Measurements from ENCODE around the gene OCA2.

OCA2 gene

DNA sequence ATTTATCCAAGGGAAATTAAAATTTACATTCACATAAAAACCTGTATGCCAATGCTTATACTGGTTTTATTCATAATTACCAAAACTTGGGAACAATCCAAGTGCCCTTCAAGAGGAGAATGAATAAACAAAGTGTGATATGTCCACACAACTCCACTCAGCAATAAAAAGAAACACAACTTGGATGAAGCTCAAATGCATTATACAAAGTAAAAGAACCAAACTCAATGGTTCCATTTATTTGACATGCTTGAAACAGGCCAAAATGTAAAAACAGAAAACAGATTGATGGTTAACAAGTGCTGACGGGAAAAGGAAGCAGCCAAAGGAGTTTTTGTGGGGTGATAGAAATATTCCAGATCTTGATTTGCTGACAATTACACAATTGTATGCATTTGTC, 23.5 kb downstream of the OCA2 start:
- no peak for DNase-seq

DNA sequence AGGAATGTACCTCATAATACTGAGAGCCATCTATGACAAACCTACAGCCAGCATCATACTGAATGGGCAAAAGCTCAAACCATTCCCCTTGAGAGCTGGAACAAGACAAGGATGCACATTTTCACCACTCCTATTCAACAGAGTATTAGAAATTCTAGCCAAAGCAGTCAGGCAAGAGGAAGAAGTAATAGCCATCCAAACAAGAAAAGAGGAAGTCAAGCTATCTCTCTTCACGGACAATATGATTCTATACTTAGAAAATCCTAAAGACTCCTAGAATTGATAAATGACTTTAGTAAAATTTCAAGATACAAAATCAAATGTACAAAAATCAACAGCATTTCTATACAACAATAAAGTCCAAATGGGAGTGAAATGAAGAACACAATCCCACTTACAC, 30.2 kb downstream of the OCA2 start:
- DNase-seq, result no peak

DNA sequence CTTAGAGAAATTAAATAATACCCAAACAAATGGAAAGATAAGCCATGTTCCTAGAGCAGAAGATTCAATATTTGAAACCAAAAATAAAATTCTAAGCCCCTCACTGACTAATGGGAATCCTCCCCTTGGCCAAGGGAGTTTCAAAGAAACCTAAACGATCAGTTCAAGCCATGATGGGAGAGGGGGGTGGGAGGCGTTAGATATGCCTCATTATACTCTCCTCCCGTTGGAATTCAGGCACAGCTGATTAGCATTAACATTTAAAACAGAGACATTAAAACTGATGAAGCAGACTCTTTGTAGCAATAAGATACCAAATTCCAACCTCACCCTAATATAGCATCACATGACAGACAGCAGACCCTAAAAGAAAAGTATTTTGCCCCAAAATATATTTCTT, 32.9 kb downstream of the OCA2 start:
- DNase-seq, result no peak

DNA sequence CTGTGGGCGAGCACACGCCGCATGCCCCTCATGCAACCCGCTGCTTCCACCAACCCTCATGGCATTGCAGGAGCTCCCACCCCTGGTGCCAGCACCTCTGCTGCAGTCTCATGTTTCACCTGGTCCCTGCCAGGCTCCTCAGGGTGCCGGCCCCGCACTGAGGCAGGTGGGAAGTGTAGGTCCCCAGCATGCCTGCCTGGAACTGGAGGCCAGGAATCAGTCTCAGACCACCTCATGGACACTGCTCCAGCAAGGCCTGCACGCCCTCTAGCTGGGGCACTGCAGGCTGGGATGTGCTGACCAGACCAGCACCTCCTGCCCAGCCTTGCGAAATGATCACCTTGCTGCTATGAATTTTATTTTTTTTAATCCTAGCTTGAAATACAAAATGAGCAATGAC, 39.1 kb downstream of the OCA2 start:
- no peak for DNase-seq

DNA sequence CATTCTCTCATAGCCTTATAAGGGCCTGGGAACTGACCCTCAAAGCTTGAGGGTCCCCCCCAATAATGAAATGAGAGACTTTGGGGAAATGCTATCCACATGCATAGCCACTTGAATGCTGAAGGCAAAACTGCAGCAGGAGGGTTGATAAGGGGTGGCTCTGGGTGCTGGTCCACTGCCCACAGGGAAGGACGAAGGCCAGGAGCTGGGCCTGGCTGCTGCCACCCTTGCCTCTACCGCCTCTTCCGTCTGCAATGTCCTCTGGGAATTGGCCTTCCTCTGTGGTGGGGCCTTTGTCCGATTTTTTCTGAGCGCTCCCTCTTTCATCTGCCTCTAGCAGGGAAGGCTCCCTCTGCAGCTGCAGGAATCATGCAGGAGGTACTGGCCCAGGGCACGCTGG, 41.0 kb downstream of the OCA2 start:
- DNase-seq, result no peak

GRCh38 chr15:28051955-28052633, 47.0 kb downstream of the OCA2 start:
- DNase-seq, result no peak

DNA sequence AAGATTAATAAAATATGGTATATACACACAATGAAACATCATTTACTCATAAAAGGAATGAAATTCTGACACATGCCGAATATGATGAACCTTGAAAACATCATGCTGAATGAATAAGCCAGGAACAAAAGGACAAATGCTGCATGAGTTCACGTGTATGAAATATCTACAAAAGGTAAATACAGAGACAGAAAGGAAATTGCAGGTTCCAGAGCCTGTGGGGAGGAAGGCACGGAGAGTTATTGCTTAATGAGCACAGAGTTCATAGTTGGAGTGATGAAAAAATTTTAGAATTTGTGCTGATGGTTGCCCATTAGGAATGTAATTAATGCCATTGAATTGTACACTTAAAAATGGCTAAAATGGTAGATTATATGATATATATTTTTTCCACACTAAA, 49.5 kb downstream of the OCA2 start:
- no peak for DNase-seq

DNA sequence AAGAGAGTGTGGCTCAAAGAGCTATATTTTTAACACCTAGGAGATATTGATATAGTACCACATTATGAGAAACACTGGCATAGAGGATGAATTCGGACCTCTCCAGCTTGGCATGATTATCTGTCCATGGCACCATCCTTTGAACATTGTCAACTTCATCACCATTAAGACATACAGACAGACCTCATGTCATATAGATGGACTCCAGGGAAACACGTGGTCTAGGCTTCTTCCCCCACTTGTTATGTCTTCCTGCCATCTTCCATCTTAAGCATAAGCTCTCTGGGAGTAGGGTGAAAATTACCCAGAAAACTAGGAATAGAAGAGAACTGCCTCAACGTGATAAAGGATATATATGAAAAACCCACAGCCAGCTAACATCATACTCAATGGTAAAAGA, 51.8 kb downstream of the OCA2 start:
- DNase-seq, result no peak

- no peak for DNase-seq
These were observed 54.9 kb downstream of the OCA2 start for GRCh38 chr15:28044121-28044672.

- DNase-seq, result no peak
These were observed 55.4 kb downstream of the OCA2 start for GRCh38 chr15:28043691-28044091.

DNA sequence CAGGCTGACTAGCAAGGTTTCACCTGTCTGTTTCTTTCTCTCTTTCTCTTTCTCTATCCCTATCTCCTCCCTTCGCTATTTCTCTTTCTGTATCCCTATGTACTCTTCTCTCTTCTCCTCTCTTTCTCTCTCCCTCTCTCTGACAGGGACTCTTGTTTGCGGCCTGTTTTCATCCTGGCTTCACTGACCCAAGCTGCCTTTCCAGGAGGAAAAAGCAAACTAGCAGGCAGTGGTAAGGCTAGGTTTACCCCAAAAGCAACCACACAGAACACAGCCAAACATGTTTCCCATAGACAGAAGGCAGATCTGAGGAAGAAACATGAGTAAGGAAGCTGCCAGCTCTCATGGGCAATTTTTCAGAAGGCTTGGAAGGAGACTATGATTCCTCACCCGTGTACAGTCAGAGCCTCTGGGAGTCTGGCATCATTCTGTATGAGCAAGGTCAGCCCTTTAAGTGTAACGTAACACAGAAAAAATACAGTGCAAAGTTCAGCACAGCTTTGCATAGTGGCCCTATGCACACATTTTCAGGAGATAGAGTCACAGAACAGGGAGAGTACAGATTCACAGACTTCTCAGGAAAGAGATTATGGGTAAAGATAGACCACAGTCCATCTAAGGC, 61.0 kb downstream of the OCA2 start:
- no peak for DNase-seq

GRCh38 chr15:28033443-28033842, 65.7 kb downstream of the OCA2 start:
- DNase-seq, result no peak

GRCh38 chr15:28030801-28031200, 68.3 kb downstream of the OCA2 start:
- no peak for DNase-seq

DNA sequence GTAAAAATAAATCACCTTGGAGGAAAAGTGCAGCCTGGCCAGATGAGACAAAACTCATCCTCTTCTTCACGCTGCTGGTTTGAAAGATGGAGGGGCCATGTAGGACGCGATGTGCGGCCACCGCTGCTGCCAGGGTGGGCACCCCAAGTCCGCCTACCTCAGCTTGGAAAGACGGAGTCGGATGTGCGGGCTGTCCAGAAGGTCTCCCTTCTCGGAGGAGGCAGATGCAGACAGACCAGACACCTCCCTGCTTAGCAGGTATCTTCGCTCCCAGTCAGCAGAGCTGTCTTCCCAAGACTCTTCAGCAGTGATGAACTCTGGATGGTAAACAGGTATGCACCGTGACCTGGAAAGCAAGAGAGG, 71.4 kb downstream of the OCA2 start:
- no peak for DNase-seq

GRCh38 chr15:28026764-28027713, 72.1 kb downstream of the OCA2 start:
- no peak for DNase-seq

DNA sequence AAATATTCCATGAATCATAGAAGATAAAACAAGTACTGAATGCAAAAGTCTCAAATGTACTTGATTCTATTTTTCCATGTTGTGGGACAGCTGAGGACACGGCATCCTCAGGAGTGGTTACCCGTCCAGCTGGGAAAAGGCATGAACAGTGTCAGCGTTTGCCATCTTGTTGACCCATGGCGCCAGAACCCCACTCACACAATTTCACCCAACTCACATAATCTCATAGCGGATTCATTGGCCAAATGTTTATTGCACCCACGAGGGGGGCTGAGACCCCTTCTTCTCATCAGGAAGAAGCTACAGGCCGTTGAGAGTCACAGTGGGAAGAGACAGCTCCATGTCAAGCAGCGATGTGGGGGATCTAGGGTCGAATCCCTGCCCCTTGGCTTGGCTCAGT, 72.9 kb downstream of the OCA2 start:
- no peak for DNase-seq

- DNase-seq, result no peak
These were observed 73.7 kb downstream of the OCA2 start for GRCh38 chr15:28025413-28025812.

DNA sequence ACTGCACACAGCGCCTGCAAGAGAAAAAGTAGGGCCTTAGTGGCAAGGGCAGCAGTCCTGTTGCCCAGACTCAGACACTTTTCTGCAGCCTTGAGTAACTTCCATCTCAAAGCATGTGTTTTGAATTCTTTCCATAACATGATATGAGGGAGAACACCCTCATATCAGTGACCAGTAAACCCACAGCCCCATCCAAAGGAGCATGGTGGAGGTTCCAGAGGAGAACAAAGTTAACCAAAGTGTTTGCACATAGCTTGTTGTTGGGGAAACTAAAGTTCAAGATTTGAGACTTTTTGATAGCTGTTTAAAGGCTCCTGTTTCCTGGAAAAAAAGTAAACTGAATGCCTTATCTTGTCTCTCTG, 74.2 kb downstream of the OCA2 start:
- no peak for DNase-seq

GRCh38 chr15:28023933-28024888, 74.9 kb downstream of the OCA2 start:
- DNase-seq, result no peak

DNA sequence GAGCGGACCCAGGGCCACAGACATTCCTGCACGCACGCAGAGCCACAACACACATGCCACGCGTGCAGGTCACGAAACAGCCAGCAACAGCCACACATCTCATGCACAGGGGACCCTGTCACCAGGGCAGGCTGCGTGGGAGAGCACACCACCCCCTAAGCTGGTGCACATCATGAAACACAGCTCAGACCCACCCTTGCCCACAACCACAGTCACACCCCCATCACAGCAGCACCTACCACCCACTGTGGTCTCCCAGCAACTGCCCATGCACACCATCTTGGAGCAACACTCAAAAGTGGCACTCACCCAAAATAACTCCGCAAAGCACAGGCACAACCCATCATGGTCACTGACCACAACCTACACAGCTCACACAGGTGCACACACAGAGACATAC, 75.7 kb downstream of the OCA2 start:
- DNase-seq, result no peak

DNA sequence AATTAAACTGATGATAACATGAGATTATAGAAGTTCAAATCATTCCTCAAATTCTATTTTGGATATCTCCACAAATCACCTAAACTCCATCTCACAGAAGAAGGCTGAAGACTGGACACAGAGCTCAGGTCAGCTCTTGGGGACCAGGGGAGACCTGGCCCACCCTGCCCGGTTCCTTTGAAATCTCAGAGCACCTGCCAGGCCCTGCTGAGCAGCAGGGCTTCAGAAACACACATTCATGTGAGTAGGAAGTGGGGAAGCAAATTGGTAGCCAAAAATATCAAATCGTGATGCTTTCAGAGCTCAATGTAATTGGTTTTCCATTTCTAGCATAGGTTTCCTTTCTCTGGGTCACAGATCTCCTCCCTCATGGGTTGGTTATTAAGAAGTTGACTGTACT, 76.2 kb downstream of the OCA2 start:
- no peak for DNase-seq

- DNase-seq, result no peak
These were observed 76.9 kb downstream of the OCA2 start for GRCh38 chr15:28022181-28022580.
